NCI-H146 treated with DMSO at 0.1 percent for 48 hours (cell line): ENCODE results near the gene ZNF79.

Experiments
- DNase-seq: peaks from one replicate; lab custom pipeline; 2025; ENCODE audit not compliant: unreplicated experiment; lab: John Stamatoyannopoulos, UW

Gene ZNF79

GRCh38 chr9:127423476-127423933 lies 677 bp upstream of the ZNF79 start:
- no peak for DNase-seq

GRCh38 chr9:127424676-127424999 lies 456 bp downstream of the ZNF79 start:
- no peak for DNase-seq

- no peak for DNase-seq
Measured at GRCh38 chr9:127426756-127427155, 2.6 kb downstream of the ZNF79 start.

GRCh38 chr9:127428348-127428747 lies 4.2 kb downstream of the ZNF79 start:
- no peak for DNase-seq

- no peak for DNase-seq
Measured at GRCh38 chr9:127430415-127430814, 6.2 kb downstream of the ZNF79 start.

GRCh38 chr9:127437497-127438264 lies 13.5 kb downstream of the ZNF79 start:
- no peak for DNase-seq

GRCh38 chr9:127438394-127438793 lies 14.2 kb downstream of the ZNF79 start:
- no peak for DNase-seq

GRCh38 chr9:127444283-127444920 lies 20.2 kb downstream of the ZNF79 start:
- DNase-seq, result no peak

GRCh38 chr9:127444921-127445850 lies 21.0 kb downstream of the ZNF79 start:
- DNase-seq, result no peak

- no peak for DNase-seq
Measured at GRCh38 chr9:127445851-127446712, 21.9 kb downstream of the ZNF79 start.

- no peak for DNase-seq
Measured at GRCh38 chr9:127446713-127447415, 22.7 kb downstream of the ZNF79 start.

GRCh38 chr9:127447416-127448111 lies 23.4 kb downstream of the ZNF79 start:
- DNase-seq, result no peak

GRCh38 chr9:127448112-127448805 lies 24.1 kb downstream of the ZNF79 start:
- DNase-seq, result no peak

- DNase-seq, result no peak
Measured at GRCh38 chr9:127449332-127449966, 25.3 kb downstream of the ZNF79 start.

GRCh38 chr9:127450243-127450760 lies 26.1 kb downstream of the ZNF79 start:
- no peak for DNase-seq

GRCh38 chr9:127450830-127451607 lies 26.8 kb downstream of the ZNF79 start, which contains the start of the genes LRSAM1 and RPL12:
TSS of gene LRSAM1 (plus strand) at chr9:127451510. CDS start at chr9:127454528, 3,018 bp downstream.
TSS of gene RPL12 (minus strand) at chr9:127451406. CDS start at chr9:127451317, 89 bp downstream.
- DNase-seq, result peak; percentile 73

- no peak for DNase-seq
Measured at GRCh38 chr9:127451608-127451857, 27.4 kb downstream of the ZNF79 start.
